Gastrocnemius medialis (tissue), 4 donors: Measurements from ENCODE around the gene KLF9. TPM values are rescaled to one million over a fixed set of nuclear protein-coding genes. Genes with fewer than 3 reads are reported as not detected.

Source experiments
- ATAC-seq, 2 donors: fragments of 150-250 bp; one replicate each; pipeline ENCODE4 v1.9.1; 2016
- DNase-seq, 2 donors: peaks; one replicate each; pipeline ENCODE4 v3.0.0-alpha.2; 2019
- H3K27ac ChIP-seq, 4 donors: fragments of 200-600 bp; sonication (generic); 1 replicate in 1 of 4; 2 replicates in 3 of 4; pipeline ENCODE4 v1.5.1; 2016 to 2018; ENCODE audit warnings: mild to moderate bottlenecking in 2 of 4, moderate library complexity in 1 of 4
- H3K27me3 ChIP-seq, 3 donors: fragments of 200-600 bp; sonication (generic) in 2 of 3; 1 replicate in 1 of 3; 2 replicates in 2 of 3; pipeline versions ENCODE4 v1.5.1 to v1.6.0; 2016 to 2019; ENCODE audit warnings: mild to moderate bottlenecking in 1 of 3, moderate library complexity in 1 of 3
- H3K36me3 ChIP-seq, 2 donors: fragments of 200-600 bp; sonication (generic) in 1 of 2; one replicate each; pipeline ENCODE4 v1.5.1; 2017 to 2018
- H3K4me1 ChIP-seq, 2 donors: fragments of 200-600 bp; sonication (generic) in 1 of 2; one replicate each; pipeline ENCODE4 v1.5.1; 2016 to 2017; ENCODE audit warnings: mild to moderate bottlenecking in 2 of 2
- H3K4me3 ChIP-seq, 4 donors: fragments of 200-600 bp; sonication (generic) in 3 of 4; 1 replicate in 1 of 4; 2 replicates in 3 of 4; pipeline ENCODE4 v1.5.1; 2016 to 2019; ENCODE audit warnings: mild to moderate bottlenecking in 2 of 4
- H3K9me3 ChIP-seq, 3 donors: fragments of 200-600 bp; sonication (generic) in 2 of 3; 1 replicate in 1 of 3; 2 replicates in 2 of 3; pipeline ENCODE4 v1.5.1; 2016 to 2019
- CTCF ChIP-seq, 5 experiments: fragments of 450-650 bp in 3 of 5; fragments of 200-600 bp in 2 of 5; sonication (generic) in 2 of 5; IDR thresholded peaks in 4 of 5; conservative IDR thresholded peaks in 1 of 5; 1 replicate in 4 of 5; 2 replicates in 1 of 5; pipeline ENCODE4 v1.5.1; 2016 to 2019; ENCODE audit warnings: antibody characterized with exemption in 5 of 5, mild to moderate bottlenecking in 3 of 5, moderate library complexity in 3 of 5
- POLR2A ChIP-seq, 2 donors: fragments of 450-650 bp; IDR thresholded peaks; one replicate each; pipeline ENCODE4 v1.6.1; 2017; ENCODE audit warnings: antibody characterized with exemption in 2 of 2, mild to moderate bottlenecking in 2 of 2, moderate library complexity in 2 of 2
- in situ Hi-C, 4 donors: fragments of 200-750 bp; cut with MboI; loops; one replicate each; pipeline versions ENCODE4 v1.15.0 to v1.8.0; 2017; ENCODE audit warnings: low sequenced_read_pairs in 4 of 4
- intact Hi-C: fragments of 100-400 bp; cut with DNase I; formaldehyde crosslinking; loops from one replicate; pipeline ENCODE4 v1.15.1; 2023; ENCODE audit warnings: low total_unique reads
- total RNA-seq, 4 donors: library from RNA; depleted of rRNA; stranded (reverse); fragments of >200 nt; gene quantifications; one replicate each; pipeline versions ENCODE4 v1.1.0 to v1.2.3, GENCODE V29; 2016

Gene KLF9
- total RNA-seq, 4 donors from 2014 or later = 122 to 174 (median 169) TPM

GRCh38 chr9:70363760-70364159, 50.7 kb downstream of the KLF9 start:
- Histone ChIP-seq H3K27me3 (no peaks in the 10 kb centered on the region), H3K9me3 (no peaks in the 10 kb centered on the region), H3K4me1 (peaks cover 0 to 5% of the 10 kb centered on the region in 2 donors), H3K4me3 (no peak overlapping the region), H3K36me3 (no peaks in the 10 kb centered on the region), H3K27ac (no peak overlapping the region)
- in situ Hi-C loops = no loop called here
- intact Hi-C loops = no loop called here
- no peak for ATAC-seq
- DNase-seq = no peak
- no peak for TF ChIP-seq CTCF (IDR thresholded peaks at IDR 0.05 in 4 of 5, conservative IDR thresholded peaks at IDR 0.05 in 1 of 5)
- TF ChIP-seq POLR2A (IDR thresholded peaks at IDR 0.05) = no peak

- Histone ChIP-seq H3K4me1 (peaks cover 0 to 5% of the 10 kb centered on the region in 2 donors), H3K36me3 (no peaks in the 10 kb centered on the region), H3K4me3 (no peak overlapping the region), H3K27me3 (no peaks in the 10 kb centered on the region), H3K9me3 (no peaks in the 10 kb centered on the region), H3K27ac (no peak overlapping the region)
- in situ Hi-C loops = no loop called here
- intact Hi-C loops = no loop called here
- no peak for ATAC-seq
- TF ChIP-seq CTCF (IDR thresholded peaks at IDR 0.05 in 4 of 5, conservative IDR thresholded peaks at IDR 0.05 in 1 of 5) = no peak
- TF ChIP-seq POLR2A (IDR thresholded peaks at IDR 0.05) = no peak
- no peak for DNase-seq
These were observed 51.5 kb downstream of the KLF9 start for GRCh38 chr9:70362952-70363351.

- Histone ChIP-seq H3K36me3 (peaks cover 0 to 13% of the 10 kb centered on the region in 2 donors), H3K27ac (peak overlapping the region in 1 of 4 donors; percentile 5), H3K4me1 (peaks cover 0 to 16% of the 10 kb centered on the region in 2 donors), H3K9me3 (no peaks in the 10 kb centered on the region), H3K4me3 (no peak overlapping the region), H3K27me3 (no peaks in the 10 kb centered on the region)
- in situ Hi-C loops (loop anchor here in 3 of 4 donors (5.0 to 10.0 kb wide), 3 partner anchors 129 to 249 kb away; no protein-coding TSS in a partner anchor), intact Hi-C loops (loop anchor here (5.0 kb wide), 1 partner anchor 146 kb away; no protein-coding TSS in a partner anchor)
- DNase-seq = no peak
- TF ChIP-seq CTCF (IDR thresholded peaks at IDR 0.05 in 4 of 5, conservative IDR thresholded peaks at IDR 0.05 in 1 of 5) = no peak
- no peak for ATAC-seq
These were observed 58.7 kb downstream of the KLF9 start for GRCh38 chr9:70355801-70356200.

GRCh38 chr9:70352802-70353201, 61.7 kb downstream of the KLF9 start:
- Histone ChIP-seq H3K9me3 (no peaks in the 10 kb centered on the region), H3K4me3 (no peak overlapping the region), H3K27me3 (no peaks in the 10 kb centered on the region), H3K36me3 (peaks cover 0 to 43% of the 10 kb centered on the region in 2 donors), H3K4me1 (peaks cover 0 to 16% of the 10 kb centered on the region in 2 donors), H3K27ac (peak overlapping the region in 3 of 4 donors; percentile 16 to 43 (median 18))
- in situ Hi-C loops (loop anchor here in 2 of 4 donors (10.0 kb wide), 2 partner anchors 132 to 252 kb away; no protein-coding TSS in a partner anchor), intact Hi-C loops (loop anchor here (2.0 to 5.0 kb wide), 2 partner anchors 49 to 132 kb away; no protein-coding TSS in a partner anchor)
- DNase-seq = no peak
- TF ChIP-seq POLR2A (IDR thresholded peaks at IDR 0.05) (no peak), CTCF (IDR thresholded peaks at IDR 0.05 in 4 of 5, conservative IDR thresholded peaks at IDR 0.05 in 1 of 5) (peak; percentile 35 to 79 (median 65))
- peak; percentile 47 to 68 for ATAC-seq
